GM23338 (cell line): ENCODE results near the gene IPP.

Experiments
- CREB1 ChIP-seq: fragments of 250-450 bp; sonication (Bioruptor Pico); IDR thresholded peaks from 2 replicates; pipeline ENCODE4 v1.5.0; 2020; ENCODE audit warnings: low read depth, mild to moderate bottlenecking, moderate library complexity
- ETS1 ChIP-seq: IDR thresholded peaks from 2 replicates; pipeline ENCODE4 v1.6.1; 2016; ENCODE audit warnings: antibody characterized with exemption
- EZH2 ChIP-seq: fragments of 200-600 bp; sonication (generic); IDR thresholded peaks from one replicate; pipeline ENCODE4 v1.8.0; 2017; ENCODE audit warnings: antibody characterized with exemption, mild to moderate bottlenecking, low read depth; ENCODE audit not compliant: unreplicated experiment
- EZH2phosphoT487 ChIP-seq: fragments of 200-600 bp; sonication (generic); IDR thresholded peaks from one replicate; pipeline ENCODE4 v1.8.1; 2018; ENCODE audit warnings: antibody characterized with exemption; ENCODE audit not compliant: unreplicated experiment
- JUNB ChIP-seq: IDR thresholded peaks from one replicate; pipeline ENCODE4 v1.6.1; 2016; ENCODE audit warnings: antibody characterized with exemption; ENCODE audit not compliant: unreplicated experiment
- POLR2AphosphoS5 ChIP-seq: IDR thresholded peaks from 2 replicates; pipeline ENCODE4 v1.6.1; 2016; ENCODE audit warnings: antibody characterized with exemption, low read depth
- STAT1 ChIP-seq: IDR thresholded peaks from one replicate; pipeline ENCODE4 v1.6.1; 2016; ENCODE audit warnings: antibody characterized with exemption; ENCODE audit not compliant: unreplicated experiment
- ZNF114 ChIP-seq: fragments of 250-450 bp; sonication (Bioruptor Pico); IDR thresholded peaks from 2 replicates; pipeline ENCODE4 v1.5.0; 2020; ENCODE audit warnings: mild to moderate bottlenecking, moderate library complexity
- TF ChIP-seq, protein P1 (sequence below), 2 experiments: fragments of 200-600 bp in 1 of 2; sonication (generic) in 1 of 2; conservative IDR thresholded peaks; 2 replicates each; pipeline versions ENCODE4 v1.5.1 to v1.6.1; 2016 to 2017; ENCODE audit warnings: antibody characterized with exemption in 2 of 2, low read depth in 2 of 2, mild to moderate bottlenecking in 2 of 2, moderate library complexity in 1 of 2
- TF ChIP-seq, protein P2 (sequence below): IDR thresholded peaks from one replicate; pipeline ENCODE4 v1.6.1; 2018; ENCODE audit warnings: antibody characterized with exemption; ENCODE audit not compliant: unreplicated experiment
- TF ChIP-seq, protein P3 (sequence below): fragments of 250-450 bp; sonication (Bioruptor Pico); IDR thresholded peaks from 2 replicates; pipeline ENCODE4 v1.5.0; 2020; ENCODE audit warnings: mild to moderate bottlenecking, moderate library complexity

- TF ChIP-seq CREB1 (CRISPR knock-in tag) = no peak
- TF ChIP-seq, protein P1, sequence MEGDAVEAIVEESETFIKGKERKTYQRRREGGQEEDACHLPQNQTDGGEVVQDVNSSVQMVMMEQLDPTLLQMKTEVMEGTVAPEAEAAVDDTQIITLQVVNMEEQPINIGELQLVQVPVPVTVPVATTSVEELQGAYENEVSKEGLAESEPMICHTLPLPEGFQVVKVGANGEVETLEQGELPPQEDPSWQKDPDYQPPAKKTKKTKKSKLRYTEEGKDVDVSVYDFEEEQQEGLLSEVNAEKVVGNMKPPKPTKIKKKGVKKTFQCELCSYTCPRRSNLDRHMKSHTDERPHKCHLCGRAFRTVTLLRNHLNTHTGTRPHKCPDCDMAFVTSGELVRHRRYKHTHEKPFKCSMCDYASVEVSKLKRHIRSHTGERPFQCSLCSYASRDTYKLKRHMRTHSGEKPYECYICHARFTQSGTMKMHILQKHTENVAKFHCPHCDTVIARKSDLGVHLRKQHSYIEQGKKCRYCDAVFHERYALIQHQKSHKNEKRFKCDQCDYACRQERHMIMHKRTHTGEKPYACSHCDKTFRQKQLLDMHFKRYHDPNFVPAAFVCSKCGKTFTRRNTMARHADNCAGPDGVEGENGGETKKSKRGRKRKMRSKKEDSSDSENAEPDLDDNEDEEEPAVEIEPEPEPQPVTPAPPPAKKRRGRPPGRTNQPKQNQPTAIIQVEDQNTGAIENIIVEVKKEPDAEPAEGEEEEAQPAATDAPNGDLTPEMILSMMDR (conservative IDR thresholded peaks at IDR 0.05; ENCODE audit: low read depth in 2 of 2) = no peak
- TF ChIP-seq EZH2 = no peak
- TF ChIP-seq, protein P2, sequence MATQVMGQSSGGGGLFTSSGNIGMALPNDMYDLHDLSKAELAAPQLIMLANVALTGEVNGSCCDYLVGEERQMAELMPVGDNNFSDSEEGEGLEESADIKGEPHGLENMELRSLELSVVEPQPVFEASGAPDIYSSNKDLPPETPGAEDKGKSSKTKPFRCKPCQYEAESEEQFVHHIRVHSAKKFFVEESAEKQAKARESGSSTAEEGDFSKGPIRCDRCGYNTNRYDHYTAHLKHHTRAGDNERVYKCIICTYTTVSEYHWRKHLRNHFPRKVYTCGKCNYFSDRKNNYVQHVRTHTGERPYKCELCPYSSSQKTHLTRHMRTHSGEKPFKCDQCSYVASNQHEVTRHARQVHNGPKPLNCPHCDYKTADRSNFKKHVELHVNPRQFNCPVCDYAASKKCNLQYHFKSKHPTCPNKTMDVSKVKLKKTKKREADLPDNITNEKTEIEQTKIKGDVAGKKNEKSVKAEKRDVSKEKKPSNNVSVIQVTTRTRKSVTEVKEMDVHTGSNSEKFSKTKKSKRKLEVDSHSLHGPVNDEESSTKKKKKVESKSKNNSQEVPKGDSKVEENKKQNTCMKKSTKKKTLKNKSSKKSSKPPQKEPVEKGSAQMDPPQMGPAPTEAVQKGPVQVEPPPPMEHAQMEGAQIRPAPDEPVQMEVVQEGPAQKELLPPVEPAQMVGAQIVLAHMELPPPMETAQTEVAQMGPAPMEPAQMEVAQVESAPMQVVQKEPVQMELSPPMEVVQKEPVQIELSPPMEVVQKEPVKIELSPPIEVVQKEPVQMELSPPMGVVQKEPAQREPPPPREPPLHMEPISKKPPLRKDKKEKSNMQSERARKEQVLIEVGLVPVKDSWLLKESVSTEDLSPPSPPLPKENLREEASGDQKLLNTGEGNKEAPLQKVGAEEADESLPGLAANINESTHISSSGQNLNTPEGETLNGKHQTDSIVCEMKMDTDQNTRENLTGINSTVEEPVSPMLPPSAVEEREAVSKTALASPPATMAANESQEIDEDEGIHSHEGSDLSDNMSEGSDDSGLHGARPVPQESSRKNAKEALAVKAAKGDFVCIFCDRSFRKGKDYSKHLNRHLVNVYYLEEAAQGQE = no peak
- no peak for TF ChIP-seq POLR2AphosphoS5
- TF ChIP-seq JUNB = no peak
- TF ChIP-seq ZNF114 (CRISPR knock-in tag) = no peak
- TF ChIP-seq STAT1 = no peak
- TF ChIP-seq, protein P3, sequence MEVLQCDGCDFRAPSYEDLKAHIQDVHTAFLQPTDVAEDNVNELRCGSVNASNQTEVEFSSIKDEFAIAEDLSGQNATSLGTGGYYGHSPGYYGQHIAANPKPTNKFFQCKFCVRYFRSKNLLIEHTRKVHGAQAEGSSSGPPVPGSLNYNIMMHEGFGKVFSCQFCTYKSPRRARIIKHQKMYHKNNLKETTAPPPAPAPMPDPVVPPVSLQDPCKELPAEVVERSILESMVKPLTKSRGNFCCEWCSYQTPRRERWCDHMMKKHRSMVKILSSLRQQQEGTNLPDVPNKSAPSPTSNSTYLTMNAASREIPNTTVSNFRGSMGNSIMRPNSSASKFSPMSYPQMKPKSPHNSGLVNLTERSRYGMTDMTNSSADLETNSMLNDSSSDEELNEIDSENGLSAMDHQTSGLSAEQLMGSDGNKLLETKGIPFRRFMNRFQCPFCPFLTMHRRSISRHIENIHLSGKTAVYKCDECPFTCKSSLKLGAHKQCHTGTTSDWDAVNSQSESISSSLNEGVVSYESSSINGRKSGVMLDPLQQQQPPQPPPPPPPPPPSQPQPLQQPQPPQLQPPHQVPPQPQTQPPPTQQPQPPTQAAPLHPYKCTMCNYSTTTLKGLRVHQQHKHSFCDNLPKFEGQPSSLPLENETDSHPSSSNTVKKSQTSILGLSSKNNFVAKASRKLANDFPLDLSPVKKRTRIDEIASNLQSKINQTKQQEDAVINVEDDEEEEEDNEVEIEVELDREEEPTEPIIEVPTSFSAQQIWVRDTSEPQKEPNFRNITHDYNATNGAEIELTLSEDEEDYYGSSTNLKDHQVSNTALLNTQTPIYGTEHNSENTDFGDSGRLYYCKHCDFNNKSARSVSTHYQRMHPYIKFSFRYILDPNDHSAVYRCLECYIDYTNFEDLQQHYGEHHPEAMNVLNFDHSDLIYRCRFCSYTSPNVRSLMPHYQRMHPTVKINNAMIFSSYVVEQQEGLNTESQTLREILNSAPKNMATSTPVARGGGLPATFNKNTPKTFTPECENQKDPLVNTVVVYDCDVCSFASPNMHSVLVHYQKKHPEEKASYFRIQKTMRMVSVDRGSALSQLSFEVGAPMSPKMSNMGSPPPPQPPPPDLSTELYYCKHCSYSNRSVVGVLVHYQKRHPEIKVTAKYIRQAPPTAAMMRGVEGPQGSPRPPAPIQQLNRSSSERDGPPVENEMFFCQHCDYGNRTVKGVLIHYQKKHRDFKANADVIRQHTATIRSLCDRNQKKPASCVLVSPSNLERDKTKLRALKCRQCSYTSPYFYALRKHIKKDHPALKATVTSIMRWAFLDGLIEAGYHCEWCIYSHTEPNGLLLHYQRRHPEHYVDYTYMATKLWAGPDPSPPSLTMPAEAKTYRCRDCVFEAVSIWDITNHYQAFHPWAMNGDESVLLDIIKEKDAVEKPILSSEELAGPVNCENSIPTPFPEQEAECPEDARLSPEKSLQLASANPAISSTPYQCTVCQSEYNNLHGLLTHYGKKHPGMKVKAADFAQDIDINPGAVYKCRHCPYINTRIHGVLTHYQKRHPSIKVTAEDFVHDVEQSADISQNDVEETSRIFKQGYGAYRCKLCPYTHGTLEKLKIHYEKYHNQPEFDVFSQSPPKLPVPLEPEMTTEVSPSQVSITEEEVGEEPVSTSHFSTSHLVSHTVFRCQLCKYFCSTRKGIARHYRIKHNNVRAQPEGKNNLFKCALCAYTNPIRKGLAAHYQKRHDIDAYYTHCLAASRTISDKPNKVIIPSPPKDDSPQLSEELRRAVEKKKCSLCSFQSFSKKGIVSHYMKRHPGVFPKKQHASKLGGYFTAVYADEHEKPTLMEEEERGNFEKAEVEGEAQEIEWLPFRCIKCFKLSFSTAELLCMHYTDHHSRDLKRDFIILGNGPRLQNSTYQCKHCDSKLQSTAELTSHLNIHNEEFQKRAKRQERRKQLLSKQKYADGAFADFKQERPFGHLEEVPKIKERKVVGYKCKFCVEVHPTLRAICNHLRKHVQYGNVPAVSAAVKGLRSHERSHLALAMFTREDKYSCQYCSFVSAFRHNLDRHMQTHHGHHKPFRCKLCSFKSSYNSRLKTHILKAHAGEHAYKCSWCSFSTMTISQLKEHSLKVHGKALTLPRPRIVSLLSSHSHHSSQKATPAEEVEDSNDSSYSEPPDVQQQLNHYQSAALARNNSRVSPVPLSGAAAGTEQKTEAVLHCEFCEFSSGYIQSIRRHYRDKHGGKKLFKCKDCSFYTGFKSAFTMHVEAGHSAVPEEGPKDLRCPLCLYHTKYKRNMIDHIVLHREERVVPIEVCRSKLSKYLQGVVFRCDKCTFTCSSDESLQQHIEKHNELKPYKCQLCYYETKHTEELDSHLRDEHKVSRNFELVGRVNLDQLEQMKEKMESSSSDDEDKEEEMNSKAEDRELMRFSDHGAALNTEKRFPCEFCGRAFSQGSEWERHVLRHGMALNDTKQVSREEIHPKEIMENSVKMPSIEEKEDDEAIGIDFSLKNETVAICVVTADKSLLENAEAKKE (CRISPR knock-in tag) = no peak
- TF ChIP-seq ETS1 = no peak
- no peak for TF ChIP-seq EZH2phosphoT487
Measured at GRCh38 chr1:45787905-45788304, 37.5 kb upstream of the IPP start.
